ENCODE data around the gene SLC15A3.

DNA sequence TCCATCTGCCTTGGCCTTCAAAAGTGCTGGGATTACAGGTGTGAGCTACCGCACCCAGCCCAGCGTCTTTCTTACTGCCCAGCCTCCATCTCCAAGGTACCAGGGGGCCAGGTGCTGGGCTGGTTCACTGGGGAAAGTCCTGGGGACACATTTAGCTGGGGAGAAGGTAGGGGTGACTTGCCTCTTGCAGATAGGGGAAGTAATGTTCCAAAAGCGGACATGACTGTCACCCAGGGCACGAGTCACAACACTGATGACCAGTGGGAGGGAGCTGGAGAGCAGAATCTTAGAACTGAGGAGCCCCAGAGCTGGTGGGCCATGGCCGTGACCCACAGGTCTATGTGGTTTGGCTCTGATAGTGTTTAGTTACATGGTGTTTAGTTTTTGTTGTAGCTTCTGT, 2.4 kb upstream of the SLC15A3 start:
- TF ChIP-seq, protein P1, sequence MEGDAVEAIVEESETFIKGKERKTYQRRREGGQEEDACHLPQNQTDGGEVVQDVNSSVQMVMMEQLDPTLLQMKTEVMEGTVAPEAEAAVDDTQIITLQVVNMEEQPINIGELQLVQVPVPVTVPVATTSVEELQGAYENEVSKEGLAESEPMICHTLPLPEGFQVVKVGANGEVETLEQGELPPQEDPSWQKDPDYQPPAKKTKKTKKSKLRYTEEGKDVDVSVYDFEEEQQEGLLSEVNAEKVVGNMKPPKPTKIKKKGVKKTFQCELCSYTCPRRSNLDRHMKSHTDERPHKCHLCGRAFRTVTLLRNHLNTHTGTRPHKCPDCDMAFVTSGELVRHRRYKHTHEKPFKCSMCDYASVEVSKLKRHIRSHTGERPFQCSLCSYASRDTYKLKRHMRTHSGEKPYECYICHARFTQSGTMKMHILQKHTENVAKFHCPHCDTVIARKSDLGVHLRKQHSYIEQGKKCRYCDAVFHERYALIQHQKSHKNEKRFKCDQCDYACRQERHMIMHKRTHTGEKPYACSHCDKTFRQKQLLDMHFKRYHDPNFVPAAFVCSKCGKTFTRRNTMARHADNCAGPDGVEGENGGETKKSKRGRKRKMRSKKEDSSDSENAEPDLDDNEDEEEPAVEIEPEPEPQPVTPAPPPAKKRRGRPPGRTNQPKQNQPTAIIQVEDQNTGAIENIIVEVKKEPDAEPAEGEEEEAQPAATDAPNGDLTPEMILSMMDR (IDR thresholded peaks at IDR 0.05), result no peak
- no peak for TF ChIP-seq POLR2A (IDR thresholded peaks at IDR 0.05)
